SU-DHL-6 (cell line): ENCODE results near the gene MAMDC4.

Experiments
- EZH2phosphoT487 ChIP-seq: fragments of 200-600 bp; sonication (generic), shearing (Covaris generic); conservative IDR thresholded peaks from 2 replicates; pipeline ENCODE4 v1.6.1; 2018; ENCODE audit warnings: mild to moderate bottlenecking, antibody characterized with exemption, low read length, moderate library complexity, mixed read lengths
- TF ChIP-seq, protein P1 (sequence below): fragments of 200-600 bp; sonication (generic); IDR thresholded peaks from one replicate; pipeline ENCODE4 v1.5.1; 2017; ENCODE audit warnings: antibody characterized with exemption, mild to moderate bottlenecking, low read length, moderate library complexity; ENCODE audit not compliant: insufficient read depth, poor library complexity, severe bottlenecking

- TF ChIP-seq, protein P1, sequence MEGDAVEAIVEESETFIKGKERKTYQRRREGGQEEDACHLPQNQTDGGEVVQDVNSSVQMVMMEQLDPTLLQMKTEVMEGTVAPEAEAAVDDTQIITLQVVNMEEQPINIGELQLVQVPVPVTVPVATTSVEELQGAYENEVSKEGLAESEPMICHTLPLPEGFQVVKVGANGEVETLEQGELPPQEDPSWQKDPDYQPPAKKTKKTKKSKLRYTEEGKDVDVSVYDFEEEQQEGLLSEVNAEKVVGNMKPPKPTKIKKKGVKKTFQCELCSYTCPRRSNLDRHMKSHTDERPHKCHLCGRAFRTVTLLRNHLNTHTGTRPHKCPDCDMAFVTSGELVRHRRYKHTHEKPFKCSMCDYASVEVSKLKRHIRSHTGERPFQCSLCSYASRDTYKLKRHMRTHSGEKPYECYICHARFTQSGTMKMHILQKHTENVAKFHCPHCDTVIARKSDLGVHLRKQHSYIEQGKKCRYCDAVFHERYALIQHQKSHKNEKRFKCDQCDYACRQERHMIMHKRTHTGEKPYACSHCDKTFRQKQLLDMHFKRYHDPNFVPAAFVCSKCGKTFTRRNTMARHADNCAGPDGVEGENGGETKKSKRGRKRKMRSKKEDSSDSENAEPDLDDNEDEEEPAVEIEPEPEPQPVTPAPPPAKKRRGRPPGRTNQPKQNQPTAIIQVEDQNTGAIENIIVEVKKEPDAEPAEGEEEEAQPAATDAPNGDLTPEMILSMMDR, result no peak
- no peak for TF ChIP-seq EZH2phosphoT487
Measured at GRCh38 chr9:136898483-136899100, 46.4 kb downstream of the MAMDC4 start.
